HepG2 (cell line): Measurements from ENCODE around the gene MRPL9. TPM values are rescaled to one million over a fixed set of nuclear protein-coding genes. Genes with fewer than 3 reads are reported as not detected.
A peak's percentile ranks its signal among the peaks of the same experiment; 100 is the strongest.

Experiments
- ATF4 ChIP-seq, 2 experiments: fragments of 450-650 bp in 1 of 2; sonication (generic) in 1 of 2; formaldehyde crosslinking; IDR thresholded peaks; 2 replicates each; pipeline versions ENCODE4 v1.5.0 to v1.8.0; 2020 to 2022; ENCODE audit warnings: mild to moderate bottlenecking in 1 of 2, missing genetic modification reagents in 1 of 2
- BCL3 ChIP-seq: sonication (generic); formaldehyde crosslinking; IDR thresholded peaks from 2 replicates; pipeline ENCODE4 v1.5.1; 2020; ENCODE audit warnings: mild to moderate bottlenecking, missing genetic modification reagents, moderate library complexity
- MAF1 ChIP-seq: sonication (generic); formaldehyde crosslinking; IDR thresholded peaks from 2 replicates; pipeline ENCODE4 v1.5.0; 2020; ENCODE audit warnings: missing genetic modification reagents, borderline replicate concordance
- RNF2 ChIP-seq: fragments of 450-650 bp; conservative IDR thresholded peaks from 2 replicates; pipeline ENCODE4 v1.6.1; 2016; ENCODE audit warnings: low read depth
- SKIL ChIP-seq: sonication (generic); formaldehyde crosslinking; IDR thresholded peaks from 2 replicates; pipeline ENCODE4 v1.8.0; 2022; ENCODE audit warnings: missing genetic modification reagents, mild to moderate bottlenecking, moderate library complexity, borderline replicate concordance
- SOX6 ChIP-seq, 2 experiments: fragments of 450-650 bp in 1 of 2; sonication (generic) in 1 of 2; formaldehyde crosslinking in 1 of 2; IDR thresholded peaks; 2 replicates each; pipeline versions ENCODE4 v1.4.0 to v1.6.1; 2017 to 2020; ENCODE audit warnings: antibody characterized with exemption in 1 of 2, mild to moderate bottlenecking in 1 of 2, missing genetic modification reagents in 1 of 2
- TFAP4 ChIP-seq: sonication (generic); IDR thresholded peaks from 2 replicates; pipeline ENCODE4 v1.6.1; 2016; ENCODE audit warnings: low read depth, borderline replicate concordance
- ZNF142 ChIP-seq: sonication (generic); formaldehyde crosslinking; IDR thresholded peaks from 2 replicates; pipeline ENCODE4 v1.4.0; 2020; ENCODE audit warnings: missing genetic modification reagents
- ZNF577 ChIP-seq: sonication (generic); formaldehyde crosslinking; IDR thresholded peaks from 2 replicates; pipeline ENCODE4 v1.4.0; 2020; ENCODE audit warnings: mild to moderate bottlenecking, low read depth, missing genetic modification reagents, borderline replicate concordance
- ZNF878 ChIP-seq: sonication (generic); formaldehyde crosslinking; IDR thresholded peaks from 2 replicates; pipeline ENCODE4 v1.8.1; 2023; ENCODE audit warnings: mild to moderate bottlenecking, missing genetic modification reagents, moderate library complexity
- polyA plus RNA-seq, 8 experiments: library from polyadenylated mRNA; depleted of rRNA in 3 of 8; stranded (reverse) in 7 of 8; unstranded in 1 of 8; fragments of >200 nt; fragmentation: Illumina TruSeq in 4 of 8; extraction: Trizol in 4 of 8; gene quantifications; 2 replicates each; pipeline versions ENCODE4 v1.2.1 to v1.2.3, GENCODE V29; 2011 to 2016; ENCODE audit warnings: low read depth in 4 of 8, missing spikeins in 1 of 8, mixed read lengths in 1 of 8; ENCODE audit not compliant: insufficient read depth in 1 of 8
- total RNA-seq, 5 experiments: library from RNA; depleted of rRNA; stranded (reverse); fragments of >200 nt; fragmentation: Illumina TruSeq; extraction: Trizol; gene quantifications; 2 replicates each; pipeline ENCODE4 v1.2.3, GENCODE V29; 2016; ENCODE audit warnings: low read depth in 1 of 5

Gene MRPL9
- total and polyA plus RNA-seq, 2 of the 13 experiments (the other 11 are each of a cell fraction or from before 2014, with no cell fraction given) = 72.1 to 107 TPM

- TF ChIP-seq ZNF142 (CRISPR knock-in tag) (peak; percentile 96), SOX6 (IDR thresholded peaks at IDR 0.05) (no peak), SOX6 (CRISPR knock-in tag; IDR thresholded peaks at IDR 0.05) (peak; percentile 48; the same call in 1 of the 2 replicates), ATF4 (CRISPR knock-in tag; IDR thresholded peaks at IDR 0.05) (no peak), ZNF577 (CRISPR knock-in tag) (no peak), BCL3 (CRISPR knock-in tag) (peak; percentile 67; the same call in 1 of the 2 replicates), SKIL (CRISPR knock-in tag) (no peak), TFAP4 (no peak; the same call in 1 of the 2 replicates), RNF2 (no peak), MAF1 (CRISPR knock-in tag) (peak; percentile 51; the same call in 1 of the 2 replicates), ZNF878 (CRISPR knock-in tag) (no peak)
These were observed at the start of gene MRPL9 (continued) for GRCh38 chr1:151762941-151763921.
